Panc1 (cell line): ENCODE results near the gene MYO5B. TPM values are rescaled to one million over a fixed set of nuclear protein-coding genes. Genes with fewer than 3 reads are reported as not detected.

Experiments
- ATAC-seq: fragments of 200-7000 bp; cut with Tn5 transposase; 2 replicates; pipeline ENCODE4 v1.9.1; 2020; ENCODE audit warnings: mild to moderate bottlenecking, moderate library complexity
- BruUV-seq: library from RNA; stranded (reverse); fragments of 400-500 nt; replicated peaks from 2 replicates; lab custom pipeline; 2021; lab: Mats Ljungman, UMichigan
- CTCF ChIA-PET: fragments of 300-600 bp; sonication (Branson Sonifier 250); formaldehyde crosslinking; loops from one replicate; lab custom pipeline; 2022; ENCODE audit warnings: antibody characterized with exemption; lab: Charles Lee
- POLR2A ChIA-PET: fragments of 300-600 bp; sonication (Branson Sonifier 250); formaldehyde crosslinking; loops from one replicate; lab custom pipeline; 2022; ENCODE audit warnings: antibody characterized with exemption; lab: Charles Lee
- DNase-seq: peaks from one replicate; pipeline ENCODE4 v3.0.0-alpha.2; 2010; ENCODE audit warnings: low read depth, low spot score
- H3K27ac ChIP-seq: 2 replicates; pipeline ENCODE4 v1.5.1; 2011; ENCODE audit warnings: mild to moderate bottlenecking, low read length, inconsistent platforms
- H3K27me3 ChIP-seq: fragments of 200-500 bp; sonication (Bioruptor generic); 2 replicates; pipeline ENCODE4 v1.6.0; 2014; ENCODE audit warnings: low read length, inconsistent platforms; ENCODE audit not compliant: control insufficient read depth, insufficient read depth
- H3K36me3 ChIP-seq: fragments of 200-500 bp; sonication (Bioruptor generic); 2 replicates; pipeline ENCODE4 v1.5.1; 2014; ENCODE audit warnings: inconsistent platforms, mild to moderate bottlenecking, low read length, moderate library complexity; ENCODE audit not compliant: control insufficient read depth, insufficient read depth
- H3K4me1 ChIP-seq: 2 replicates; pipeline ENCODE4 v1.5.1; 2011; ENCODE audit warnings: inconsistent platforms, mild to moderate bottlenecking, low read length, moderate library complexity; ENCODE audit not compliant: control insufficient read depth, insufficient read depth
- H3K4me3 ChIP-seq, 2 experiments: 2 replicates each; pipeline ENCODE4 v1.5.1; 2011 to 2012; ENCODE audit warnings: low read depth in 2 of 2, low read length in 2 of 2, mild to moderate bottlenecking in 2 of 2, inconsistent platforms in 1 of 2, moderate library complexity in 1 of 2
- H3K9me3 ChIP-seq: fragments of 200-500 bp; sonication (Bioruptor generic); 2 replicates; pipeline ENCODE4 v1.5.1; 2014; ENCODE audit warnings: low read depth, mild to moderate bottlenecking, inconsistent platforms, low read length, moderate library complexity; ENCODE audit not compliant: control insufficient read depth, insufficient read depth
- POLR2AphosphoS5 ChIP-seq: IDR thresholded peaks from 2 replicates; pipeline ENCODE4 v1.6.1; 2012; ENCODE audit warnings: mild to moderate bottlenecking, low read depth, low read length, moderate library complexity
- SIN3A ChIP-seq: IDR thresholded peaks from 2 replicates; pipeline ENCODE4 v1.6.1; 2012; ENCODE audit warnings: low read depth, mild to moderate bottlenecking, low read length, moderate library complexity, borderline replicate concordance; ENCODE audit not compliant: insufficient read depth
- TCF7L2 ChIP-seq: IDR thresholded peaks from 2 replicates; pipeline ENCODE4 v1.6.1; 2011; ENCODE audit warnings: mild to moderate bottlenecking, low read depth, low read length, inconsistent platforms
- in situ Hi-C: cut with HindIII; loops from 2 replicates; pipeline ENCODE4 v1.10.0; 2016; ENCODE audit warnings: low sequenced_read_pairs, low pct_unique_long_range_greater_than_20kb
- intact Hi-C: fragments of 100-400 bp; cut with micrococcal nuclease; formaldehyde crosslinking; loops from one replicate; pipeline ENCODE4 v1.10.0; 2022; ENCODE audit not compliant: unreplicated experiment
- total RNA-seq: library from RNA; stranded (reverse); gene quantifications from one replicate; pipeline ENCODE4 v1.2.1, GENCODE V29; 2021; ENCODE audit not compliant: unreplicated experiment
- TF ChIP-seq, protein P1 (sequence below), 2 experiments: IDR thresholded peaks; 2 replicates each; pipeline ENCODE4 v1.6.1; 2011 to 2012; ENCODE audit warnings: low read depth in 2 of 2, control low read depth in 1 of 2, low read length in 1 of 2, mild to moderate bottlenecking in 1 of 2, moderate library complexity in 1 of 2; ENCODE audit not compliant: insufficient read depth in 1 of 2
- TF ChIP-seq, protein P2 (sequence below): fragments of 450-650 bp; IDR thresholded peaks from 2 replicates; pipeline ENCODE4 v1.5.1; 2017; ENCODE audit warnings: mild to moderate bottlenecking

MYO5B gene
- total RNA-seq, 1 experiment from 2014 or later: 0.31 TPM

DNA sequence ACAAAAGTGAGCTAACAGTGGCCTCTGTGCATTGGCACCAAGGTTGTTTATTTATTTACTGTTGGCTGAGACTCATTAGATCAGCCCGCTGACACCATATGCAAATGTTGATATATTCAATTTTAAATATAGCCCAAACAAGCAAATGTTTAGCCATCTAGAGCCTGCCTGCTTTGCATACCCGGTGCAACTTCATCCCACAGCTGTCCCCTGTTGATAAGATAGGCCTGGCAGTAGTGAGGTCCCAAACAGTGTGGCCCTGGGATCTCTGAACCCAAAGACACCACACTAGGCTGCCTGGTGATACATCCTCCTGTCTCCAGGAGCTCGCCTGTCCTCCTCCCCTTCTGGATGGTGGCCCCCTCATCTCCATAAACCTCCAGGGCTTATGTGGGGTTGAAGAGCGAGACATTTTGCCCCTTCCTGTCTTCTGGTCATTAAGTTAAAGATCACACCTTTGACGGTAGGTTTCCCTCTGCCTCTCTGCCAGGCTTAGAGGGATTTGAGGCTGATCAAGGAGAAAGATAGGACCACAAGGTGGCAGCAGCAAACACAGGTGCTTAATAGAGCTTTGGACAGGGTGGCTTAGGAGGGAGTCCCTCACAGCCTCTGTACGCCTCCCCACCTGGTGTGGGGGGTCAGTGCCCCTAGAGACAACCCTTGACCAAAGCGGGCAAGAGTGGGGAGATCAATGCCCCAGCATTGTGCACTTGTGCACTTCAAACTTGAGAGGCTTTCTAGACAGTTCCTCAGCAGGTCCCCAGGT lies 23.7 kb upstream of the MYO5B start:
- no TSS peak for BruUV-seq
- in situ Hi-C loops: no loop called here
- intact Hi-C loops: loop anchor here (5.0 kb wide), 1 partner anchor 139 kb away; no protein-coding TSS in a partner anchor
- ChIA-PET CTCF (no interaction called here), POLR2A (no interaction called here)
- ATAC-seq (no peak; the same call in 1 of the 2 replicates), DNase-seq (no peak)
- H3K4me3 ChIP-seq: no peak overlapping the region
- TF ChIP-seq, protein P1, sequence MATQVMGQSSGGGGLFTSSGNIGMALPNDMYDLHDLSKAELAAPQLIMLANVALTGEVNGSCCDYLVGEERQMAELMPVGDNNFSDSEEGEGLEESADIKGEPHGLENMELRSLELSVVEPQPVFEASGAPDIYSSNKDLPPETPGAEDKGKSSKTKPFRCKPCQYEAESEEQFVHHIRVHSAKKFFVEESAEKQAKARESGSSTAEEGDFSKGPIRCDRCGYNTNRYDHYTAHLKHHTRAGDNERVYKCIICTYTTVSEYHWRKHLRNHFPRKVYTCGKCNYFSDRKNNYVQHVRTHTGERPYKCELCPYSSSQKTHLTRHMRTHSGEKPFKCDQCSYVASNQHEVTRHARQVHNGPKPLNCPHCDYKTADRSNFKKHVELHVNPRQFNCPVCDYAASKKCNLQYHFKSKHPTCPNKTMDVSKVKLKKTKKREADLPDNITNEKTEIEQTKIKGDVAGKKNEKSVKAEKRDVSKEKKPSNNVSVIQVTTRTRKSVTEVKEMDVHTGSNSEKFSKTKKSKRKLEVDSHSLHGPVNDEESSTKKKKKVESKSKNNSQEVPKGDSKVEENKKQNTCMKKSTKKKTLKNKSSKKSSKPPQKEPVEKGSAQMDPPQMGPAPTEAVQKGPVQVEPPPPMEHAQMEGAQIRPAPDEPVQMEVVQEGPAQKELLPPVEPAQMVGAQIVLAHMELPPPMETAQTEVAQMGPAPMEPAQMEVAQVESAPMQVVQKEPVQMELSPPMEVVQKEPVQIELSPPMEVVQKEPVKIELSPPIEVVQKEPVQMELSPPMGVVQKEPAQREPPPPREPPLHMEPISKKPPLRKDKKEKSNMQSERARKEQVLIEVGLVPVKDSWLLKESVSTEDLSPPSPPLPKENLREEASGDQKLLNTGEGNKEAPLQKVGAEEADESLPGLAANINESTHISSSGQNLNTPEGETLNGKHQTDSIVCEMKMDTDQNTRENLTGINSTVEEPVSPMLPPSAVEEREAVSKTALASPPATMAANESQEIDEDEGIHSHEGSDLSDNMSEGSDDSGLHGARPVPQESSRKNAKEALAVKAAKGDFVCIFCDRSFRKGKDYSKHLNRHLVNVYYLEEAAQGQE (IDR thresholded peaks at IDR 0.05; ENCODE audit: insufficient read depth in 1 of 2, low read depth in 2 of 2, low read length in 1 of 2): no peak
- no peak for TF ChIP-seq SIN3A
- TF ChIP-seq, protein P2, sequence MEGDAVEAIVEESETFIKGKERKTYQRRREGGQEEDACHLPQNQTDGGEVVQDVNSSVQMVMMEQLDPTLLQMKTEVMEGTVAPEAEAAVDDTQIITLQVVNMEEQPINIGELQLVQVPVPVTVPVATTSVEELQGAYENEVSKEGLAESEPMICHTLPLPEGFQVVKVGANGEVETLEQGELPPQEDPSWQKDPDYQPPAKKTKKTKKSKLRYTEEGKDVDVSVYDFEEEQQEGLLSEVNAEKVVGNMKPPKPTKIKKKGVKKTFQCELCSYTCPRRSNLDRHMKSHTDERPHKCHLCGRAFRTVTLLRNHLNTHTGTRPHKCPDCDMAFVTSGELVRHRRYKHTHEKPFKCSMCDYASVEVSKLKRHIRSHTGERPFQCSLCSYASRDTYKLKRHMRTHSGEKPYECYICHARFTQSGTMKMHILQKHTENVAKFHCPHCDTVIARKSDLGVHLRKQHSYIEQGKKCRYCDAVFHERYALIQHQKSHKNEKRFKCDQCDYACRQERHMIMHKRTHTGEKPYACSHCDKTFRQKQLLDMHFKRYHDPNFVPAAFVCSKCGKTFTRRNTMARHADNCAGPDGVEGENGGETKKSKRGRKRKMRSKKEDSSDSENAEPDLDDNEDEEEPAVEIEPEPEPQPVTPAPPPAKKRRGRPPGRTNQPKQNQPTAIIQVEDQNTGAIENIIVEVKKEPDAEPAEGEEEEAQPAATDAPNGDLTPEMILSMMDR: peak; percentile 39
- H3K9me3 ChIP-seq: no peaks in the 10 kb centered on the region
- H3K27me3 ChIP-seq: no peaks in the 10 kb centered on the region; the same call in 1 of the 2 replicates
- H3K4me1 ChIP-seq: no peaks in the 10 kb centered on the region
- no peak overlapping the region for H3K27ac ChIP-seq
- H3K36me3 ChIP-seq: no peaks in the 10 kb centered on the region

DNA sequence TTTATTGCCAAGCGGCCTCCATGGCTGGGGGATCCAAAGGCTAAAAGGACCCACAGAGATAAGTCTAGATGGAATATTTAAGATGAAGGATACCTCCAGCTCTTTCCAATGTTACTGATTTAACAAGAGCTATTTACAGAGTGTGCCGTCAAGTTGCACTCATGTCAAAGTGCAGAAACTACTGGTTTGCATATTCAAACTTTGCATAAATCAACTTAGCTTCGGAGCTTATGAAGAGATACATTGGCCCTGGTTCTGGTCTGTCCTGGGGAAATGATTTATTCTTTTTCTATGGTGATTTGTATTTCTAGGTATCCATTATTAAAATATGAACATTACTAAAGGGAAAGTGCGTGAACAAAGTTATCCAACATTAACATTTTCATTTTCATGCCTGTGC lies 14.4 kb upstream of the MYO5B start:
- TF ChIP-seq SIN3A (no peak), TCF7L2 (no peak), POLR2AphosphoS5 (no peak)
- TF ChIP-seq, protein P1 (IDR thresholded peaks at IDR 0.05; ENCODE audit: insufficient read depth in 1 of 2, low read depth in 2 of 2, low read length in 1 of 2): no peak
- TF ChIP-seq, protein P2: no peak
- intact Hi-C loops (no loop called here), in situ Hi-C loops (no loop called here)
- Histone ChIP-seq H3K27me3 (peaks cover 2% of the 10 kb centered on the region; the same call in 1 of the 2 replicates), H3K4me1 (no peaks in the 10 kb centered on the region), H3K36me3 (no peaks in the 10 kb centered on the region), H3K27ac (no peak overlapping the region), H3K4me3 (no peak overlapping the region), H3K9me3 (no peaks in the 10 kb centered on the region)
- ChIA-PET CTCF (no interaction called here), POLR2A (no interaction called here)
- DNase-seq (no peak), ATAC-seq (no peak)
- no TSS peak for BruUV-seq
